ENCODE measurements around the gene CTDNEP1. TPM values are rescaled to one million over a fixed set of nuclear protein-coding genes. Genes with fewer than 3 reads are reported as not detected.

The CTDNEP1 gene
- total RNA-seq, 2 experiments from 2014 or later, result 79.3 to 80.7 TPM

DNA sequence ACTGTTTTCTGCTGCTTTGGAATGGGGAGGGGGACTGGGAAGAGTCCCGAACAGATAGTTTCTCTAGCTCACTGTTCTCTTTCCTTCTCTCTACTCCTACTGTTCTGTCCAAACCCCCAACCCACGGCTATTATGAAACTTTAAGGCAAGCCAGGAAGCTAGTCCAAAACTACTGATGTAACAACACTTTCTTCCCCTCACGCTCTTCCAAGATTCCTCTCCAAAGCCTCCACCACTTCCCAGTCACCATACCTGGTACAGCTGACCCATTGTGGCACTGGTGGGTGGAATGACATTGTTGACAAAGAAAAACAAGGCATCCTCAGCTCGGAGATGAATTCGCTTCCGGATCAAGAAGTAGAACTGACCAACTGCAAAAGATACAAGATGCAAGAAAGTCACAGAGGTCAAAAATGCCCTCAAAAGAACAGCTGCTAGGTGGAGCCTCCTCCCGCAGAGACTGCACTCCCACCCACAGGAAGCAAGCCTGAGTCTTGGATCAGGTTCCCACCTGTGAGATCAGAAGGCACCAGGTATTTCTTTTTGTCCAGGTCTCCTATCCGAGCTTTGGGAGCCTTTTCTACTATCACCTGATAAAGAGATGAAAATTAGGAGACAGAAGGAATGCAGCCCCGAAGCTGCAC, 10.3 kb downstream of the CTDNEP1 start:
- TF ChIP-seq, protein P1, sequence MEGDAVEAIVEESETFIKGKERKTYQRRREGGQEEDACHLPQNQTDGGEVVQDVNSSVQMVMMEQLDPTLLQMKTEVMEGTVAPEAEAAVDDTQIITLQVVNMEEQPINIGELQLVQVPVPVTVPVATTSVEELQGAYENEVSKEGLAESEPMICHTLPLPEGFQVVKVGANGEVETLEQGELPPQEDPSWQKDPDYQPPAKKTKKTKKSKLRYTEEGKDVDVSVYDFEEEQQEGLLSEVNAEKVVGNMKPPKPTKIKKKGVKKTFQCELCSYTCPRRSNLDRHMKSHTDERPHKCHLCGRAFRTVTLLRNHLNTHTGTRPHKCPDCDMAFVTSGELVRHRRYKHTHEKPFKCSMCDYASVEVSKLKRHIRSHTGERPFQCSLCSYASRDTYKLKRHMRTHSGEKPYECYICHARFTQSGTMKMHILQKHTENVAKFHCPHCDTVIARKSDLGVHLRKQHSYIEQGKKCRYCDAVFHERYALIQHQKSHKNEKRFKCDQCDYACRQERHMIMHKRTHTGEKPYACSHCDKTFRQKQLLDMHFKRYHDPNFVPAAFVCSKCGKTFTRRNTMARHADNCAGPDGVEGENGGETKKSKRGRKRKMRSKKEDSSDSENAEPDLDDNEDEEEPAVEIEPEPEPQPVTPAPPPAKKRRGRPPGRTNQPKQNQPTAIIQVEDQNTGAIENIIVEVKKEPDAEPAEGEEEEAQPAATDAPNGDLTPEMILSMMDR (IDR thresholded peaks at IDR 0.05), result no peak
- Histone ChIP-seq H3K36me3 (ENCODE audit: insufficient read depth, low read length) (peaks cover 38% of the 10 kb centered on the region), H3K4me1 (ENCODE audit: insufficient read depth, low read length) (peaks cover 45% of the 10 kb centered on the region), H3K9me3 (ENCODE audit: control insufficient read depth in 1 of 2, insufficient read depth in 1 of 2, low read length in 2 of 2) (no peaks in the 10 kb centered on the region), H3K27me3 (ENCODE audit: control insufficient read depth in 1 of 2, insufficient read depth in 2 of 2, low read length in 2 of 2) (no peaks in the 10 kb centered on the region), H3K4me3 (ENCODE audit: low read length) (peak overlapping the region; percentile 77), H3K27ac (ENCODE audit: low read depth in 1 of 2, low read length in 2 of 2) (peak overlapping the region; percentile 85 to 97)
- no peak for ATAC-seq (ENCODE audit: poor library complexity)
- peaks cover 4% of the 10 kb centered on the region for H3K27me3 Mint-ChIP-seq
- POLR2A ChIA-PET, result interaction anchor here (0.6 to 17.0 kb wide), 10 partner anchors 9 to 362 kb away, joined by 3 to 234 read pairs (median 8); partner anchors contain the start of genes ACADVL, CTDNEP1, DLG4 and ELP5
- H3K4me3 Mint-ChIP-seq, result peak overlapping the region; percentile 94
- peaks cover 48% of the 10 kb centered on the region for H3K4me1 Mint-ChIP-seq (ENCODE audit: low read depth)
- peaks cover 74% of the 10 kb centered on the region for H3K36me3 Mint-ChIP-seq (ENCODE audit: low read depth)
- peak overlapping the region; percentile 93 for H3K27ac Mint-ChIP-seq
- no peak for DNase-seq
- CTCF ChIA-PET, result interaction anchor here (0.7 to 3.8 kb wide), 4 partner anchors 21 to 195 kb away, joined by 3 to 20 read pairs (median 4); partner anchors contain the start of genes ACADVL and DLG4
- intact Hi-C loops (cut with DNase I, micrococcal nuclease), result loop anchor here in 1 of 2 experiments (1.0 kb wide), 1 partner anchor 10 kb away; the partner anchor contains the start of gene CTDNEP1
- no peaks in the 10 kb centered on the region for H3K9me3 Mint-ChIP-seq

DNA sequence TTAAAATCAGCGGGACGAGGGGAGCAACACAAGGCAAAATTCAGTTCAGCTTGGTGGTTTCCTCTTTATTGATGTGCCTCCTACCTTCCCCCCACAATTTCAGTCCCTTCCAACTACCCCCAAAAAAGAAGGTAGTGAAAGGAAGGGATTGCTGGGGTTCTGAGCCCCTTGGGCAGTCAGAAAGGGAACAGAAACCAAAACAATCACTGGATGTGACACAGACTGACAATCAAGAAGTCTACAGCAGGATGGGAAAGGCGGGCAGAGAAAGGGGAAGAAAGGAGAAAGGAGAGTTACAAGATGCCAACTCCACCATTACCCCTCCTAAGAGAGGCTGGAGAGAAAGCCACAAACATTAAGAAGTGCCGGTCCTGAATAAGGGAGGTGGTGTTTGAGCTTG, 11.2 kb downstream of the CTDNEP1 start:
- TF ChIP-seq, protein P1 (IDR thresholded peaks at IDR 0.05), result no peak
- H3K4me1 Mint-ChIP-seq (ENCODE audit: low read depth), result peaks cover 48% of the 10 kb centered on the region
- Histone ChIP-seq H3K27me3 (ENCODE audit: control insufficient read depth in 1 of 2, insufficient read depth in 2 of 2, low read length in 2 of 2) (no peaks in the 10 kb centered on the region), H3K4me3 (ENCODE audit: low read length) (peak overlapping the region; percentile 93), H3K27ac (ENCODE audit: low read depth in 1 of 2, low read length in 2 of 2) (peak overlapping the region; percentile 14 to 85), H3K36me3 (ENCODE audit: insufficient read depth, low read length) (peaks cover 40% of the 10 kb centered on the region), H3K4me1 (ENCODE audit: insufficient read depth, low read length) (peaks cover 53% of the 10 kb centered on the region), H3K9me3 (ENCODE audit: control insufficient read depth in 1 of 2, insufficient read depth in 1 of 2, low read length in 2 of 2) (no peaks in the 10 kb centered on the region)
- DNase-seq, result peak in 2 of 14 experiments; percentile 49 to 51
- intact Hi-C loops (cut with DNase I, micrococcal nuclease), result no loop called here
- peak overlapping the region; percentile 93 for H3K27ac Mint-ChIP-seq
- peaks cover 75% of the 10 kb centered on the region for H3K36me3 Mint-ChIP-seq (ENCODE audit: low read depth)
- H3K27me3 Mint-ChIP-seq, result peaks cover 4% of the 10 kb centered on the region
- peak overlapping the region; percentile 94 for H3K4me3 Mint-ChIP-seq
- ChIA-PET CTCF (interaction anchor here (1.2 to 3.8 kb wide), 2 partner anchors 20 to 56 kb away, joined by 5 to 20 read pairs; partner anchors contain the start of genes ACADVL and DLG4), POLR2A (interaction anchor here (0.6 to 17.0 kb wide), 8 partner anchors 10 to 446 kb away, joined by 3 to 234 read pairs (median 11); partner anchors contain the start of genes ACADVL, ACAP1, CTDNEP1 and DLG4)
- ATAC-seq (ENCODE audit: poor library complexity), result no peak
- no peaks in the 10 kb centered on the region for H3K9me3 Mint-ChIP-seq

DNA sequence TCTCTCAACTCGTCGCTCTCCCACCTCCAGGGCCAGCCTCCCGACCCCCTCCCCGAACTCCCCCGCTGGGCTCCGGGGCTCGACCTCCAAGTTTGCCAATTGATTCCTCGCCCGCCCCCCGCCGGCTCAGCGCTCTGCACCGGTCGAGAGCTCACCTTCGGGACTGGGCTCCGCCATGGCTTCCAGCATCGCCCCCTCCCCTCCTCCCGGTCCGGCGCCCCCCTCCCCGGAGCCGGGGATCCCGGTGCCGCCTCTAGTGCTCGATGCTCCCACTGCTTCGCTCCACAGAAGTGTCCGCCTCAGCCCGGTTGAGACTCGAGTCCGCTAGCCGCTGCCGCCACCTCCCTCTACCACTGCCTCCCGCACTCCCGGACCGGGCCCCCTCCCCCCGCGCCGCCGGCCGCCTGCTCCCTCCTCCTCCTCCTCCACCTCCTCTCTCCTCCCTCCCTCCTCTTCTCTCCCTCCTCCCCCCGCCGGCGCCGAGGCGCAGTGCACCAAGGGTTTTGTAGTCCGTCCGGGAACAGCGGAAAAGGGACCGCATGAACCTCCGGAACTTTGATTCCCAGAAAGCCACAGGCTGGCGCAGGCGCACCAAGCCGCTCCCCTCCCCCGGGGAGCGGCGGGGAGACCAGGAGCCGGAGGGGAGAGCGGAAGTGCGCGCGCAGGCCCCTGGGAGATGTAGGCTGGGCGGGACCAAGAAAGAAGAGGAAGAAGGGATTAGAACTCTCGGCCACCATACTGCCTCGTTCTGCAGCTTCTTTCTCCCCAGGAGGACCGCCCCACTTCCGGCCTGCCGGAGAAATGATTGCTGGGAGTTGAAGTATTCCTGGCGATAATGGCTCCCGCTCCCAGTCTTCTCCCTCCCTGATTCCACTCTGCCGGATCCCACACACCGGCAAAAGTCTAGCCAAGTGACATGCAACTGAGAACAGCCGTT, 12.2 kb downstream of the CTDNEP1 start, which contains the start of gene PHF23:
PHF23 (minus strand) TSS at position 367 of the 937 bp plus-strand sequence; CDS start at position 189, 178 bp downstream.
- peaks cover 80% of the 10 kb centered on the region for H3K36me3 Mint-ChIP-seq (ENCODE audit: low read depth)
- ChIA-PET POLR2A (interaction anchor here (0.8 to 17.0 kb wide), 12 partner anchors 11 to 880 kb away, joined by 3 to 234 read pairs (median 4); partner anchors contain the start of genes ACADVL, ACAP1, CTDNEP1 and DLG4), CTCF (interaction anchor here (0.8 to 1.8 kb wide), 4 partner anchors 18 to 448 kb away, joined by 3 to 5 read pairs (median 5); partner anchors contain the start of gene WRAP53)
- H3K27me3 Mint-ChIP-seq, result peaks cover 4% of the 10 kb centered on the region
- Histone ChIP-seq H3K36me3 (ENCODE audit: insufficient read depth, low read length) (peaks cover 40% of the 10 kb centered on the region), H3K4me3 (ENCODE audit: low read length) (peak within 1 kb of the TSS; percentile 93), H3K9me3 (ENCODE audit: control insufficient read depth in 1 of 2, insufficient read depth in 1 of 2, low read length in 2 of 2) (no peaks in the 10 kb centered on the region), H3K4me1 (ENCODE audit: insufficient read depth, low read length) (peaks cover 63% of the 10 kb centered on the region), H3K27ac (ENCODE audit: low read depth in 1 of 2, low read length in 2 of 2) (peak within 1 kb of the TSS; percentile 88), H3K27me3 (ENCODE audit: control insufficient read depth in 1 of 2, insufficient read depth in 2 of 2, low read length in 2 of 2) (no peaks in the 10 kb centered on the region)
- H3K4me3 Mint-ChIP-seq, result peak within 1 kb of the TSS; percentile 94
- intact Hi-C loops (cut with DNase I, micrococcal nuclease), result loop anchor here (1.0 to 10.0 kb wide), 2 partner anchors 334 to 605 kb away; no protein-coding TSS in a partner anchor
- H3K9me3 Mint-ChIP-seq, result no peaks in the 10 kb centered on the region
- TF ChIP-seq, protein P1 (IDR thresholded peaks at IDR 0.05), result no peak
- DNase-seq (peak; percentile 92 to 99 (median 97)), ATAC-seq (ENCODE audit: poor library complexity) (peak; percentile 66)
- peaks cover 58% of the 10 kb centered on the region for H3K4me1 Mint-ChIP-seq (ENCODE audit: low read depth)
- H3K27ac Mint-ChIP-seq, result peak within 1 kb of the TSS; percentile 93

Measured in CD4-positive, alpha-beta T cell (primary cell).